Measurements from ENCODE around the gene KDM2A. TPM values are rescaled to one million over a fixed set of nuclear protein-coding genes. Genes with fewer than 3 reads are reported as not detected.
A peak's percentile ranks its signal among the peaks of the same experiment; 100 is the strongest.

KDM2A gene
- polyA plus RNA-seq, 2 of the 4 experiments (the other 2 are of a cell fraction) = 34.5 to 42.8 TPM

DNA sequence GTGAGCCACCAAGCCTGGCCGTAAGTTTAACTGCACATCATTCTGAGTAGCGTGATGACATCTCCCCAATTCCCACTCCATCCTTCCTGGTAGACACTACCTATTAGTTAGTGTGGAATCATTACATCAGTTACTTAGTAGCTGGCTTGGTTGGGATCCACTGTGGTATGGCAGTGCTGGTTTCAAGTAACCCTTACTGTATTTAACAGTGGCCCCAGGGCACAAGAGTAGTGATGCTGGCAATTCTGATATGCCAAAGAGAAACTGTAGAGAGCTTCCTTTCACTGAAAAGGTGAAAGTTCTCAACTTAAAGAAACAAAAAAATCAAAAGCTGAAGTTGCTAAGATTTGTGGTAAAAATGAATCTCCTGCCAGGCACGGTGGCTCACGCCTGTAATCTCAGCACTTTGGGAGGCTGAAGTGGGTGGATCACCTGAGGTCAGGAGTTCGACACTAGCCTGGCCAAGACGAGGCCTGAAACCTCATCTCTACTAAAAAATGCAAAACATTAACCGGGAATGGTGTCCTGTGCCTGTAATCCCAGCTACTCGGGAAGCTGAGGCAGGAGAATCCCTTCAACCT is 35.2 kb upstream of the KDM2A start (continued):
- TF ChIP-seq, protein P1, sequence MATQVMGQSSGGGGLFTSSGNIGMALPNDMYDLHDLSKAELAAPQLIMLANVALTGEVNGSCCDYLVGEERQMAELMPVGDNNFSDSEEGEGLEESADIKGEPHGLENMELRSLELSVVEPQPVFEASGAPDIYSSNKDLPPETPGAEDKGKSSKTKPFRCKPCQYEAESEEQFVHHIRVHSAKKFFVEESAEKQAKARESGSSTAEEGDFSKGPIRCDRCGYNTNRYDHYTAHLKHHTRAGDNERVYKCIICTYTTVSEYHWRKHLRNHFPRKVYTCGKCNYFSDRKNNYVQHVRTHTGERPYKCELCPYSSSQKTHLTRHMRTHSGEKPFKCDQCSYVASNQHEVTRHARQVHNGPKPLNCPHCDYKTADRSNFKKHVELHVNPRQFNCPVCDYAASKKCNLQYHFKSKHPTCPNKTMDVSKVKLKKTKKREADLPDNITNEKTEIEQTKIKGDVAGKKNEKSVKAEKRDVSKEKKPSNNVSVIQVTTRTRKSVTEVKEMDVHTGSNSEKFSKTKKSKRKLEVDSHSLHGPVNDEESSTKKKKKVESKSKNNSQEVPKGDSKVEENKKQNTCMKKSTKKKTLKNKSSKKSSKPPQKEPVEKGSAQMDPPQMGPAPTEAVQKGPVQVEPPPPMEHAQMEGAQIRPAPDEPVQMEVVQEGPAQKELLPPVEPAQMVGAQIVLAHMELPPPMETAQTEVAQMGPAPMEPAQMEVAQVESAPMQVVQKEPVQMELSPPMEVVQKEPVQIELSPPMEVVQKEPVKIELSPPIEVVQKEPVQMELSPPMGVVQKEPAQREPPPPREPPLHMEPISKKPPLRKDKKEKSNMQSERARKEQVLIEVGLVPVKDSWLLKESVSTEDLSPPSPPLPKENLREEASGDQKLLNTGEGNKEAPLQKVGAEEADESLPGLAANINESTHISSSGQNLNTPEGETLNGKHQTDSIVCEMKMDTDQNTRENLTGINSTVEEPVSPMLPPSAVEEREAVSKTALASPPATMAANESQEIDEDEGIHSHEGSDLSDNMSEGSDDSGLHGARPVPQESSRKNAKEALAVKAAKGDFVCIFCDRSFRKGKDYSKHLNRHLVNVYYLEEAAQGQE (IDR thresholded peaks at IDR 0.05) = no peak
- TF ChIP-seq, protein P2, sequence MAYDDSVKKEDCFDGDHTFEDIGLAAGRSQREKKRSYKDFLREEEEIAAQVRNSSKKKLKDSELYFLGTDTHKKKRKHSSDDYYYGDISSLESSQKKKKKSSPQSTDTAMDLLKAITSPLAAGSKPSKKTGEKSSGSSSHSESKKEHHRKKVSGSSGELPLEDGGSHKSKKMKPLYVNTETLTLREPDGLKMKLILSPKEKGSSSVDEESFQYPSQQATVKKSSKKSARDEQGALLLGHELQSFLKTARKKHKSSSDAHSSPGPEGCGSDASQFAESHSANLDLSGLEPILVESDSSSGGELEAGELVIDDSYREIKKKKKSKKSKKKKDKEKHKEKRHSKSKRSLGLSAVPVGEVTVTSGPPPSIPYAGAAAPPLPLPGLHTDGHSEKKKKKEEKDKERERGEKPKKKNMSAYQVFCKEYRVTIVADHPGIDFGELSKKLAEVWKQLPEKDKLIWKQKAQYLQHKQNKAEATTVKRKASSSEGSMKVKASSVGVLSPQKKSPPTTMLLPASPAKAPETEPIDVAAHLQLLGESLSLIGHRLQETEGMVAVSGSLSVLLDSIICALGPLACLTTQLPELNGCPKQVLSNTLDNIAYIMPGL (CRISPR knock-in tag; IDR thresholded peaks at IDR 0.05; ENCODE audit: borderline replicate concordance) = no peak
- no peak for TF ChIP-seq NPAS2 (CRISPR knock-in tag; IDR thresholded peaks at IDR 0.05; ENCODE audit: borderline replicate concordance)
- TF ChIP-seq, protein P3, sequence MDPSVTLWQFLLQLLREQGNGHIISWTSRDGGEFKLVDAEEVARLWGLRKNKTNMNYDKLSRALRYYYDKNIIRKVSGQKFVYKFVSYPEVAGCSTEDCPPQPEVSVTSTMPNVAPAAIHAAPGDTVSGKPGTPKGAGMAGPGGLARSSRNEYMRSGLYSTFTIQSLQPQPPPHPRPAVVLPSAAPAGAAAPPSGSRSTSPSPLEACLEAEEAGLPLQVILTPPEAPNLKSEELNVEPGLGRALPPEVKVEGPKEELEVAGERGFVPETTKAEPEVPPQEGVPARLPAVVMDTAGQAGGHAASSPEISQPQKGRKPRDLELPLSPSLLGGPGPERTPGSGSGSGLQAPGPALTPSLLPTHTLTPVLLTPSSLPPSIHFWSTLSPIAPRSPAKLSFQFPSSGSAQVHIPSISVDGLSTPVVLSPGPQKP (IDR thresholded peaks at IDR 0.05; ENCODE audit: low read depth, low read length) = no peak
- TF ChIP-seq NFE2L2 (conservative IDR thresholded peaks at IDR 0.05; ENCODE audit: low read length) = no peak

DNA sequence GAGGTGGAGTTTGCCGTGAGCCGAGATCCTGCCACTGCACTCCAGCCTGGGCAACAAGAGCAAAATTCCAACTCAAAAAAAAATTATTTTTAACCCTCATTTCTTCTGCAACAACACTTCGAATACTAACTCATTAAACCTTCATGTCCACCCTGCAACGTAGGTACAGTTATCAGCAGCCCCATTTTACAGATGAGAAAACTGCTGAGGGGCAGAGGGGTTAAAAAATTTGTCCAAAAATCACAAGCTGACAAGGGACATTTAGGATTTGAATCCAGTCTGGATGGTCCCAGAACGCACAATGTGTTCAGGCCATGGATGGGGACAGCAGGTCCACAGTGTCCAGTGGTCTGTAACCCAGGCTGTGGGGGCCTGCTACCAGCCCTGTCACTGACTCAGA is 33.4 kb upstream of the KDM2A start:
- Histone ChIP-seq H3K9me3 (no peaks in the 10 kb centered on the region), H3K4me2 (no peak overlapping the region), H3K4me3 (no peak overlapping the region), H3K4me1 (peaks cover 10% of the 10 kb centered on the region; the same call in 2 of the 3 replicates), H3K27ac (peak overlapping the region in 1 of 2 experiments; percentile 25; a peak in 1 of 6 replicates)
- no peak for DNase-seq (ENCODE audit: low read depth in 1 of 2, low spot score in 1 of 2)
- CTCF ChIA-PET = interaction anchor here (0.9 to 4.7 kb wide), 4 partner anchors 9 to 143 kb away, joined by 3 to 28 read pairs (median 3); no protein-coding TSS in a partner anchor
- TF ChIP-seq FOSL2 (IDR thresholded peaks at IDR 0.05) = no peak
- no peak for TF ChIP-seq FOSL2 (CRISPR knock-in tag; IDR thresholded peaks at IDR 0.05)
- TF ChIP-seq CEBPB (IDR thresholded peaks at IDR 0.05) = no peak
- TF ChIP-seq, protein P1 (IDR thresholded peaks at IDR 0.05) = no peak
- no peak for TF ChIP-seq RARB (CRISPR knock-in tag; IDR thresholded peaks at IDR 0.05)
- TF ChIP-seq ZSCAN20 (CRISPR knock-in tag; IDR thresholded peaks at IDR 0.05) = no peak
- TF ChIP-seq, protein P4, sequence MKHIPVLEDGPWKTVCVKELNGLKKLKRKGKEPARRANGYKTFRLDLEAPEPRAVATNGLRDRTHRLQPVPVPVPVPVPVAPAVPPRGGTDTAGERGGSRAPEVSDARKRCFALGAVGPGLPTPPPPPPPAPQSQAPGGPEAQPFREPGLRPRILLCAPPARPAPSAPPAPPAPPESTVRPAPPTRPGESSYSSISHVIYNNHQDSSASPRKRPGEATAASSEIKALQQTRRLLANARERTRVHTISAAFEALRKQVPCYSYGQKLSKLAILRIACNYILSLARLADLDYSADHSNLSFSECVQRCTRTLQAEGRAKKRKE (CRISPR knock-in tag; IDR thresholded peaks at IDR 0.05; ENCODE audit: low read depth) = no peak
- no peak for TF ChIP-seq HOXB5 (CRISPR knock-in tag; IDR thresholded peaks at IDR 0.05)
- no peak for TF ChIP-seq POLR2AphosphoS2 (conservative IDR thresholded peaks at IDR 0.05; ENCODE audit: low read length)
- TF ChIP-seq, protein P3 (IDR thresholded peaks at IDR 0.05; ENCODE audit: low read depth, low read length) = no peak
- TF ChIP-seq POLR2A (IDR thresholded peaks at IDR 0.05; ENCODE audit: low read length) = no peak
- no peak for TF ChIP-seq NFE2L2 (conservative IDR thresholded peaks at IDR 0.05; ENCODE audit: low read length)
- no peak for TF ChIP-seq SMC3 (IDR thresholded peaks at IDR 0.05)
- no peak for TF ChIP-seq NPAS2 (CRISPR knock-in tag; IDR thresholded peaks at IDR 0.05; ENCODE audit: borderline replicate concordance)
- no peak for TF ChIP-seq HDAC2 (IDR thresholded peaks at IDR 0.05)
- POLR2A ChIA-PET = no interaction called here
- no peak for ATAC-seq
- WGBS (ENCODE audit: missing lambda C conversion rate) = 94% methylated on average over 5 of the region's 5 CpGs
- no peak for FAIRE-seq
